ENCODE data around the gene PARD3.

- TF ChIP-seq, protein P1, sequence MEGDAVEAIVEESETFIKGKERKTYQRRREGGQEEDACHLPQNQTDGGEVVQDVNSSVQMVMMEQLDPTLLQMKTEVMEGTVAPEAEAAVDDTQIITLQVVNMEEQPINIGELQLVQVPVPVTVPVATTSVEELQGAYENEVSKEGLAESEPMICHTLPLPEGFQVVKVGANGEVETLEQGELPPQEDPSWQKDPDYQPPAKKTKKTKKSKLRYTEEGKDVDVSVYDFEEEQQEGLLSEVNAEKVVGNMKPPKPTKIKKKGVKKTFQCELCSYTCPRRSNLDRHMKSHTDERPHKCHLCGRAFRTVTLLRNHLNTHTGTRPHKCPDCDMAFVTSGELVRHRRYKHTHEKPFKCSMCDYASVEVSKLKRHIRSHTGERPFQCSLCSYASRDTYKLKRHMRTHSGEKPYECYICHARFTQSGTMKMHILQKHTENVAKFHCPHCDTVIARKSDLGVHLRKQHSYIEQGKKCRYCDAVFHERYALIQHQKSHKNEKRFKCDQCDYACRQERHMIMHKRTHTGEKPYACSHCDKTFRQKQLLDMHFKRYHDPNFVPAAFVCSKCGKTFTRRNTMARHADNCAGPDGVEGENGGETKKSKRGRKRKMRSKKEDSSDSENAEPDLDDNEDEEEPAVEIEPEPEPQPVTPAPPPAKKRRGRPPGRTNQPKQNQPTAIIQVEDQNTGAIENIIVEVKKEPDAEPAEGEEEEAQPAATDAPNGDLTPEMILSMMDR (IDR thresholded peaks at IDR 0.05), result no peak
- no peak for TF ChIP-seq POLR2A (IDR thresholded peaks at IDR 0.05)
Measured at GRCh38 chr10:34751272-34751671, 63.8 kb downstream of the PARD3 start.
